ENCODE results near the gene GRIK3. TPM values are rescaled to one million over a fixed set of nuclear protein-coding genes. Genes with fewer than 3 reads are reported as not detected.

Gene GRIK3
- total and polyA plus RNA-seq, 2 of the 8 experiments (the other 6 are each of a cell fraction or from before 2014, with no cell fraction given), result 2.1 to 3.4 TPM

- Histone ChIP-seq H3K4ac (replicated peaks; ENCODE audit: insufficient read length, low read depth, low read length) (no peak overlapping the region), H3K4me1 (replicated peaks in 1 of 4; ENCODE audit: control insufficient read depth in 3 of 4, insufficient read depth in 4 of 4, low read length in 3 of 4) (peaks cover 0 to 15% (median 7%) of the 10 kb centered on the region in 4 experiments; a peak in 4 of 7 replicates), H3K36me3 (ENCODE audit: control insufficient read depth in 2 of 4, insufficient read depth in 4 of 4, low read length in 3 of 4) (no peaks in the 10 kb centered on the region), H3K27me3 (replicated peaks in 1 of 4; ENCODE audit: control insufficient read depth in 3 of 4, extremely low read depth in 1 of 4, insufficient read depth in 3 of 4, low read length in 3 of 4) (no peaks in the 10 kb centered on the region; a peak in 1 of 7 replicates), H2BK15ac (ENCODE audit: low read length) (no peak overlapping the region), H2AFZ (ENCODE audit: low read length) (no peak overlapping the region), H3K9me3 (ENCODE audit: insufficient read depth in 2 of 2, low read depth in 1 of 2, low read length in 1 of 2) (no peaks in the 10 kb centered on the region), H4K8ac (ENCODE audit: extremely low read depth, insufficient read depth, low read length) (no peak overlapping the region), H3K4me2 (ENCODE audit: insufficient read depth in 1 of 2, low read depth in 2 of 2, low read length in 2 of 2) (peak overlapping the region in 1 of 2 experiments; percentile 1; a peak in 1 of 4 replicates), H3K27ac (ENCODE audit: low read depth, low read length) (no peak overlapping the region), H3K18ac (ENCODE audit: extremely low read depth, low read length) (no peak overlapping the region), H4K5ac (ENCODE audit: insufficient read length, low read depth, low read length) (no peak overlapping the region), H2BK5ac (ENCODE audit: low read depth, low read length) (no peak overlapping the region), H4K91ac (replicated peaks; ENCODE audit: insufficient read length, low read length) (no peak overlapping the region), H4K20me1 (replicated peaks in 1 of 2; ENCODE audit: control insufficient read depth in 1 of 2, insufficient read depth in 2 of 2, low read length in 2 of 2) (no peaks in the 10 kb centered on the region), H3K79me2 (ENCODE audit: control insufficient read depth in 1 of 2, insufficient read depth in 2 of 2, low read length in 2 of 2) (no peaks in the 10 kb centered on the region), H2BK12ac (ENCODE audit: low read depth, low read length) (no peak overlapping the region), H3K79me1 (ENCODE audit: low read depth, low read length) (no peaks in the 10 kb centered on the region), H2AK5ac (ENCODE audit: low read depth, low read length) (no peak overlapping the region), H2BK20ac (ENCODE audit: low read length) (no peak overlapping the region), H3K4me3 (ENCODE audit: extremely low read depth in 1 of 4, insufficient read depth in 2 of 4, low read depth in 3 of 4, low read length in 4 of 4) (no peak overlapping the region), H3K9ac (replicated peaks in 1 of 4; ENCODE audit: extremely low read depth in 1 of 4, low read depth in 3 of 4, low read length in 3 of 4) (no peak overlapping the region), H3K56ac (replicated peaks; ENCODE audit: insufficient read length, low read depth, low read length) (no peak overlapping the region), H3K14ac (ENCODE audit: insufficient read length) (no peak overlapping the region), H3K23ac (ENCODE audit: insufficient read length) (no peak overlapping the region), H2BK120ac (replicated peaks; ENCODE audit: low read depth, low read length) (no peak overlapping the region), H3K23me2 (ENCODE audit: low read depth, low read length) (peaks cover 3% of the 10 kb centered on the region; the same call in 1 of the 2 replicates)
- 65% methylated on average over 9 of the region's 9 CpGs; no CpG with 5 or more reads in 1 of the 2 experiments for WGBS, 2 experiments (ENCODE audit: extremely low coverage in 1 of 2, insufficient coverage in 1 of 2, insufficient read length in 1 of 2, insufficient replicate concordance in 2 of 2, low coverage in 1 of 2, low lambda C conversion rate in 2 of 2, missing lambda C conversion rate in 1 of 2)
- CTCF ChIA-PET (ENCODE audit: partially characterized antibody), result interaction anchor here (0.8 to 1.8 kb wide), 3 partner anchors 12 to 20 kb away, joined by 3 to 4 read pairs (median 4); no protein-coding TSS in a partner anchor
- POLR2A ChIA-PET (ENCODE audit: partially characterized antibody), result no interaction called here
- no peak for DNase-seq (ENCODE audit: low read depth in 1 of 2, low spot score in 2 of 2)
- TF ChIP-seq POLR2AphosphoS5 (IDR thresholded peaks at IDR 0.05; ENCODE audit: low read depth, low read length) (no peak), CHD1 (IDR thresholded peaks at IDR 0.05; ENCODE audit: low read depth, low read length) (no peak), KDM5A (IDR thresholded peaks at IDR 0.05; ENCODE audit: low read length) (no peak), TEAD4 (IDR thresholded peaks at IDR 0.05; ENCODE audit: low read depth, low read length) (0 out of 2 replicates have a peak, but pooled peaks have one; percentile 25)
- no peak for FAIRE-seq
Observed at GRCh38 chr1:36803868-36804570, 230.3 kb downstream of the GRIK3 start.
